Upper lobe of right lung (tissue), 1 donor: ENCODE measurements around the gene CYTH4. TPM values are rescaled to one million over a fixed set of nuclear protein-coding genes. Genes with fewer than 3 reads are reported as not detected.

Experiments
- ATAC-seq: fragments of 200-7000 bp; cut with Tn5 transposase; one replicate; pipeline ENCODE4 v1.9.1; 2020; ENCODE audit warnings: mild to moderate bottlenecking, moderate library complexity
- DNase-seq: peaks from one replicate; pipeline ENCODE4 v3.0.0-alpha.2; 2020
- H3K27ac ChIP-seq: fragments of 200-600 bp; one replicate; pipeline ENCODE4 v1.8.0; 2022
- H3K27me3 ChIP-seq: fragments of 200-600 bp; one replicate; pipeline ENCODE4 v1.8.0; 2022; ENCODE audit warnings: mild to moderate bottlenecking
- H3K36me3 ChIP-seq: fragments of 200-600 bp; one replicate; pipeline ENCODE4 v1.8.0; 2022
- H3K4me1 ChIP-seq: fragments of 200-600 bp; one replicate; pipeline ENCODE4 v1.8.0; 2022
- H3K4me3 ChIP-seq: fragments of 200-600 bp; one replicate; pipeline ENCODE4 v1.8.0; 2022; ENCODE audit warnings: mild to moderate bottlenecking
- H3K9me3 ChIP-seq: fragments of 200-600 bp; one replicate; pipeline ENCODE4 v1.8.0; 2022
- intact Hi-C: fragments of 100-400 bp; cut with DNase I; formaldehyde crosslinking; loops from one replicate; pipeline ENCODE4 v1.11.0; 2022
- total RNA-seq: library from RNA; stranded (reverse); fragmentation: NEBNext Ultra II Directional; extraction: Animal tissue kit (Norgen Biotek cat#: 25700); gene quantifications from one replicate; pipeline ENCODE4 v1.2.1, GENCODE V29; 2021
- TF ChIP-seq, protein P1 (sequence below): fragments of 200-600 bp; IDR thresholded peaks from one replicate; pipeline ENCODE4 v1.8.0; 2022; ENCODE audit warnings: antibody characterized with exemption
- donor health status: DM: no; HTN: yes; CAD: no; lungs with severe emphysema.

CYTH4 gene
- total RNA-seq, 1 donor from 2014 or later: 37.9 TPM

GRCh38 chr22:37273846-37274225 lies 8.5 kb upstream of the CYTH4 start:
- no peak overlapping the region for H3K4me3 ChIP-seq
- H3K4me1 ChIP-seq: no peaks in the 10 kb centered on the region
- intact Hi-C loops: no loop called here
- TF ChIP-seq, protein P1, sequence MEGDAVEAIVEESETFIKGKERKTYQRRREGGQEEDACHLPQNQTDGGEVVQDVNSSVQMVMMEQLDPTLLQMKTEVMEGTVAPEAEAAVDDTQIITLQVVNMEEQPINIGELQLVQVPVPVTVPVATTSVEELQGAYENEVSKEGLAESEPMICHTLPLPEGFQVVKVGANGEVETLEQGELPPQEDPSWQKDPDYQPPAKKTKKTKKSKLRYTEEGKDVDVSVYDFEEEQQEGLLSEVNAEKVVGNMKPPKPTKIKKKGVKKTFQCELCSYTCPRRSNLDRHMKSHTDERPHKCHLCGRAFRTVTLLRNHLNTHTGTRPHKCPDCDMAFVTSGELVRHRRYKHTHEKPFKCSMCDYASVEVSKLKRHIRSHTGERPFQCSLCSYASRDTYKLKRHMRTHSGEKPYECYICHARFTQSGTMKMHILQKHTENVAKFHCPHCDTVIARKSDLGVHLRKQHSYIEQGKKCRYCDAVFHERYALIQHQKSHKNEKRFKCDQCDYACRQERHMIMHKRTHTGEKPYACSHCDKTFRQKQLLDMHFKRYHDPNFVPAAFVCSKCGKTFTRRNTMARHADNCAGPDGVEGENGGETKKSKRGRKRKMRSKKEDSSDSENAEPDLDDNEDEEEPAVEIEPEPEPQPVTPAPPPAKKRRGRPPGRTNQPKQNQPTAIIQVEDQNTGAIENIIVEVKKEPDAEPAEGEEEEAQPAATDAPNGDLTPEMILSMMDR: no peak
- H3K27me3 ChIP-seq: no peaks in the 10 kb centered on the region
- H3K36me3 ChIP-seq: no peaks in the 10 kb centered on the region
- DNase-seq (no peak), ATAC-seq (no peak)
- H3K27ac ChIP-seq: no peak overlapping the region
- no peaks in the 10 kb centered on the region for H3K9me3 ChIP-seq

DNA sequence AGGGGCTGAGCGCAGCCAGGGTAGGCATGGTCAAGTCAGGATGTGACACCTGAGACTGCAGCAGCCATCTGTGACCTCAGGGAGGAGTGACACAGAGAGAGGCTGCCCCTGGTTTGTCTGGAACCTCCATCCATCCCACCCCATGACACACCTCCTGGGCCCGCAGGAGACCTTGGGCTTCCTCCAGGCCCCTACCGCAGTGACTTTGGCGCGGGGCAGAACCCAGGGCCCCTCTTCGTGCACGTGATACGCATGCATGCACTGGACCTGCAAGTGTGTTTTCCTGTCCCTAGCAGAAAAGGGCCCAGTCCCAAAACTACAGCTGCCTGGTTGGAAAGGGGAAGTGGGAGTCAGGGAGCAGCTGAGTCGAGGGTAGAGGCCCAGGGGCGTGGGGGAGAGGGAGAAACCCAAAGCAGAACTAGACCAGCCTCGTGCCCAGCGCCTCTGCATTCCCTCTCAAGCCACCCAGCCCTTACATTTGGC lies 7.9 kb upstream of the CYTH4 start:
- Histone ChIP-seq H3K4me1 (no peaks in the 10 kb centered on the region), H3K4me3 (no peak overlapping the region), H3K27me3 (no peaks in the 10 kb centered on the region), H3K9me3 (no peaks in the 10 kb centered on the region), H3K36me3 (no peaks in the 10 kb centered on the region), H3K27ac (no peak overlapping the region)
- intact Hi-C loops: no loop called here
- ATAC-seq (peak; percentile 89), DNase-seq (peak; percentile 83)
- TF ChIP-seq, protein P1: no peak

DNA sequence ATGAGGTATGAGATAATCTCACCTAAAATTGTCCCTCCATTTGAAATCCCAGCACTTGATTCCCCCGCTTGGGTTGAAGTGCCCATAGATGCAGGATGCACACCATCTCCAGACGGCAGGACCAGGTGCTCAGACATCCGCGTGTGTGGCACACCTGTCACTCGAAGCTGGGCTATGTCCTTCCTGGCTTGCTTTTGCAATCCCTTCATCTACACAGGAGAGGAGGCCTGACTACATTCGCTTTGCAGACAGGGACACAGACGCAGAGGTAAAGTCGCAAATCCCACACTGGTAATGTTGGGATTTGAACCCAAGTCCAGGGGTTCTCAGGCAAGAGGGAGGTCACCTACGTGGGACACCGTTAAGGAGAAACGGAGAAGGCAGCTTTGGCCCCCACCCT lies 7.2 kb upstream of the CYTH4 start:
- no peak for ATAC-seq
- DNase-seq: no peak
- H3K4me1 ChIP-seq: no peaks in the 10 kb centered on the region
- no peak overlapping the region for H3K4me3 ChIP-seq
- TF ChIP-seq, protein P1: no peak
- no peak overlapping the region for H3K27ac ChIP-seq
- H3K36me3 ChIP-seq: no peaks in the 10 kb centered on the region
- no peaks in the 10 kb centered on the region for H3K27me3 ChIP-seq
- intact Hi-C loops: no loop called here
- H3K9me3 ChIP-seq: no peaks in the 10 kb centered on the region

GRCh38 chr22:37275622-37276021 lies 6.7 kb upstream of the CYTH4 start:
- Histone ChIP-seq H3K27me3 (no peaks in the 10 kb centered on the region), H3K4me3 (no peak overlapping the region), H3K27ac (no peak overlapping the region), H3K9me3 (no peaks in the 10 kb centered on the region), H3K36me3 (no peaks in the 10 kb centered on the region), H3K4me1 (no peaks in the 10 kb centered on the region)
- intact Hi-C loops: no loop called here
- ATAC-seq: no peak
- DNase-seq: no peak
- TF ChIP-seq, protein P1: no peak

DNA sequence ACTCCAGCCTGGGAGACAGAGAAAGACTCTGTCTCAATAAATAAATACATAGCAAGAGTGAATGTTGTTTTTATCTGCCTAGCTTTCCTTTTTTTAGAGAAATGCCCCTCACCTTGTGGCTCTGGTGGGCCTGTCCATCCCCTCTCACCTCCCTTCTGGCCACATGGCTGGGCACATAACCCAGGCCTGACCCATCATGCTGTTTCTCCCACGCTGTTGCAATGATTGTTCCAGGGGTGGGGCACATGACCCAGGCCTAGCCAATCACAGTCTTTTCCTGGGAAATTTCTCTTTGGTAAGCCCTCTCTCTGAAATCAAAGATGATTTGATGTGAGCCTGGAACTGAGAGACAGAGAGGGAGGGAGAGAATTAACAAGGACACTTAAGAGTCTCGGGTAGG lies 5.5 kb upstream of the CYTH4 start:
- Histone ChIP-seq H3K9me3 (no peaks in the 10 kb centered on the region), H3K4me1 (no peaks in the 10 kb centered on the region), H3K27ac (no peak overlapping the region), H3K36me3 (no peaks in the 10 kb centered on the region), H3K4me3 (no peak overlapping the region), H3K27me3 (no peaks in the 10 kb centered on the region)
- peak; percentile 38 for ATAC-seq
- DNase-seq: no peak
- TF ChIP-seq, protein P1: no peak
- intact Hi-C loops: no loop called here

- TF ChIP-seq, protein P1: no peak
- H3K4me3 ChIP-seq: no peak overlapping the region
- no peak for DNase-seq
- H3K4me1 ChIP-seq: peaks cover 4% of the 10 kb centered on the region
- no peak for ATAC-seq
- no peak overlapping the region for H3K27ac ChIP-seq
- no peaks in the 10 kb centered on the region for H3K9me3 ChIP-seq
- H3K36me3 ChIP-seq: no peaks in the 10 kb centered on the region
- intact Hi-C loops: no loop called here
- H3K27me3 ChIP-seq: peaks cover 5% of the 10 kb centered on the region
Measured at GRCh38 chr22:37277384-37277783, 4.9 kb upstream of the CYTH4 start.
